ENCODE results near the gene MYH10.

Gene MYH10

DNA sequence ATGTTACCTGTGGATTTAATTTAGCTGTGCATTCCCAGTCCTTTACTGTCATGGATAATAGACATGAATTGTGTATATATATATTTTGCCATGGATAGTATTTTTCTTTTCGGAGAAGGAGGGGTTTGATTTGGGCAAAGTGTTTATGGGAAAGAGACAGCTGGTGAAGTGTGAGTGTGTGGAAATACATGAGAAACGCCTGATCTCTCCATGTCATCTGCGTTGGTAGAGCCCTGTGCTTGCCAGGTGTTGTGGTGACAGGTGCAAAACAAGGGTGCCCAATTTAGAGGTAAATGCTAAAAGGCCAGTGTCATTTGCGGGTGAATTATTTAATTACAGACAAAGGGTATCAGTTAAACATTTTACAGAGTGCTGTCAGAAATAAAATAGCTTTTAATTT is 171.4 kb downstream of the MYH10 start:
- H3K9me3 ChIP-seq (ENCODE audit: control insufficient read depth, insufficient read depth, low read depth, low read length), result no peaks in the 10 kb centered on the region
- ChIA-PET POLR2A (no interaction called here), CTCF (interaction anchor here (0.7 to 1.3 kb wide), 4 partner anchors 9 to 365 kb away, joined by 3 to 7 read pairs (median 3); no protein-coding TSS in a partner anchor)
- TF ChIP-seq ZBTB49 (tag by site-specific recombination; IDR thresholded peaks at IDR 0.05; ENCODE audit: low read depth) (no peak), FEZF1 (tag by site-specific recombination; IDR thresholded peaks at IDR 0.05) (no peak), ZNF76 (tag by site-specific recombination; IDR thresholded peaks at IDR 0.05; ENCODE audit: borderline replicate concordance, low read depth) (no peak), ZNF624 (tag by site-specific recombination; IDR thresholded peaks at IDR 0.05) (no peak), ZNF426 (tag by site-specific recombination; IDR thresholded peaks at IDR 0.05) (no peak), ZNF585B (tag by site-specific recombination; IDR thresholded peaks at IDR 0.05) (no peak), ZNF248 (tag by site-specific recombination; IDR thresholded peaks at IDR 0.05) (no peak), GLIS2 (tag by site-specific recombination; IDR thresholded peaks at IDR 0.05) (no peak), ZNF544 (tag by site-specific recombination; IDR thresholded peaks at IDR 0.05) (no peak)
- TF ChIP-seq, protein P1, sequence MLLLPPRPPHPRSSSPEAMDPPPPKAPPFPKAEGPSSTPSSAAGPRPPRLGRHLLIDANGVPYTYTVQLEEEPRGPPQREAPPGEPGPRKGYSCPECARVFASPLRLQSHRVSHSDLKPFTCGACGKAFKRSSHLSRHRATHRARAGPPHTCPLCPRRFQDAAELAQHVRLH (tag by site-specific recombination; IDR thresholded peaks at IDR 0.05), result no peak
- TF ChIP-seq, protein P2, sequence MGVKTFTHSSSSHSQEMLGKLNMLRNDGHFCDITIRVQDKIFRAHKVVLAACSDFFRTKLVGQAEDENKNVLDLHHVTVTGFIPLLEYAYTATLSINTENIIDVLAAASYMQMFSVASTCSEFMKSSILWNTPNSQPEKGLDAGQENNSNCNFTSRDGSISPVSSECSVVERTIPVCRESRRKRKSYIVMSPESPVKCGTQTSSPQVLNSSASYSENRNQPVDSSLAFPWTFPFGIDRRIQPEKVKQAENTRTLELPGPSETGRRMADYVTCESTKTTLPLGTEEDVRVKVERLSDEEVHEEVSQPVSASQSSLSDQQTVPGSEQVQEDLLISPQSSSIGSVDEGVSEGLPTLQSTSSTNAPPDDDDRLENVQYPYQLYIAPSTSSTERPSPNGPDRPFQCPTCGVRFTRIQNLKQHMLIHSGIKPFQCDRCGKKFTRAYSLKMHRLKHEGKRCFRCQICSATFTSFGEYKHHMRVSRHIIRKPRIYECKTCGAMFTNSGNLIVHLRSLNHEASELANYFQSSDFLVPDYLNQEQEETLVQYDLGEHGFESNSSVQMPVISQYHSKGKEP (tag by site-specific recombination; IDR thresholded peaks at IDR 0.05), result no peak
- no peak overlapping the region for H3K27ac ChIP-seq (ENCODE audit: extremely low read depth, low read depth, low read length)
- no peak overlapping the region for H3K4me3 ChIP-seq (ENCODE audit: low read depth, low read length)
- H3K36me3 ChIP-seq (ENCODE audit: control insufficient read depth in 2 of 2, insufficient read depth in 1 of 2, low read length in 2 of 2), result peaks cover 73 to 96% of the 10 kb centered on the region in 2 experiments
- H3K4me1 ChIP-seq (ENCODE audit: control insufficient read depth, insufficient read depth, low read length), result no peaks in the 10 kb centered on the region

DNA sequence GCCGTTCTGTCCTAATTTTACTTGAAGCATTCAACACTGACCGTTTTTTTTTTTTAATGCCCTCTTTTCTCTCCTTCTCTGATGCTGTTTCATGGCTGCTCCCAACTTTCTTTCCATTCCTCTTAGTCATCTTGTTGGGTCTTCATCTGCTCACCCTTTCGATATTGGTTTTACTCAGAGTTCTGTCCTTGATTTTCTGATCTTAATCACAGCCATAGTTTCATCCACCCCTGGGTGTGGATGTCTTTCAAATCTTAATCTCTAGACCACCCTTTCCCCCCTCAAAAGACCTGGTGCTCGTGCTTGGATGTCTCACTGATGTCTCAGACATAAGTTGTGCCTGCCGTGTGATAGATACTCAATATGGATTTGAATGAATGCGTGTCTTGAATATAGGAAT is 172.4 kb downstream of the MYH10 start:
- H3K36me3 ChIP-seq (ENCODE audit: control insufficient read depth in 2 of 2, insufficient read depth in 1 of 2, low read length in 2 of 2), result peaks cover 79 to 90% of the 10 kb centered on the region in 2 experiments
- H3K27ac ChIP-seq (ENCODE audit: extremely low read depth, low read depth, low read length), result no peak overlapping the region
- H3K4me3 ChIP-seq (ENCODE audit: low read depth, low read length), result no peak overlapping the region
- no peaks in the 10 kb centered on the region for H3K4me1 ChIP-seq (ENCODE audit: control insufficient read depth, insufficient read depth, low read length)
- no peaks in the 10 kb centered on the region for H3K9me3 ChIP-seq (ENCODE audit: control insufficient read depth, insufficient read depth, low read depth, low read length)
- ChIA-PET POLR2A (no interaction called here), CTCF (interaction anchor here (1.2 kb wide), 1 partner anchor 19 kb away, joined by 3 read pairs; no protein-coding TSS in a partner anchor)
- TF ChIP-seq ZNF292 (tag by site-specific recombination; IDR thresholded peaks at IDR 0.05; ENCODE audit: borderline replicate concordance, low read depth) (no peak), MYNN (tag by site-specific recombination; IDR thresholded peaks at IDR 0.05; ENCODE audit: borderline replicate concordance) (no peak), ZNF585B (tag by site-specific recombination; IDR thresholded peaks at IDR 0.05) (no peak), ZNF513 (tag by site-specific recombination; IDR thresholded peaks at IDR 0.05) (no peak), ZNF707 (tag by site-specific recombination; IDR thresholded peaks at IDR 0.05) (no peak), ZNF354C (tag by site-specific recombination; IDR thresholded peaks at IDR 0.05; ENCODE audit: borderline replicate concordance, low read depth) (no peak), ZNF362 (tag by site-specific recombination; IDR thresholded peaks at IDR 0.05) (no peak), ZNF350 (tag by site-specific recombination; IDR thresholded peaks at IDR 0.05) (no peak), ZFP37 (tag by site-specific recombination; IDR thresholded peaks at IDR 0.05) (no peak), GLI2 (tag by site-specific recombination; IDR thresholded peaks at IDR 0.05; ENCODE audit: borderline replicate concordance, low read depth) (no peak), ZNF311 (tag by site-specific recombination; IDR thresholded peaks at IDR 0.05; ENCODE audit: borderline replicate concordance) (no peak), ZNF2 (tag by site-specific recombination; IDR thresholded peaks at IDR 0.05) (no peak)
- TF ChIP-seq, protein P3, sequence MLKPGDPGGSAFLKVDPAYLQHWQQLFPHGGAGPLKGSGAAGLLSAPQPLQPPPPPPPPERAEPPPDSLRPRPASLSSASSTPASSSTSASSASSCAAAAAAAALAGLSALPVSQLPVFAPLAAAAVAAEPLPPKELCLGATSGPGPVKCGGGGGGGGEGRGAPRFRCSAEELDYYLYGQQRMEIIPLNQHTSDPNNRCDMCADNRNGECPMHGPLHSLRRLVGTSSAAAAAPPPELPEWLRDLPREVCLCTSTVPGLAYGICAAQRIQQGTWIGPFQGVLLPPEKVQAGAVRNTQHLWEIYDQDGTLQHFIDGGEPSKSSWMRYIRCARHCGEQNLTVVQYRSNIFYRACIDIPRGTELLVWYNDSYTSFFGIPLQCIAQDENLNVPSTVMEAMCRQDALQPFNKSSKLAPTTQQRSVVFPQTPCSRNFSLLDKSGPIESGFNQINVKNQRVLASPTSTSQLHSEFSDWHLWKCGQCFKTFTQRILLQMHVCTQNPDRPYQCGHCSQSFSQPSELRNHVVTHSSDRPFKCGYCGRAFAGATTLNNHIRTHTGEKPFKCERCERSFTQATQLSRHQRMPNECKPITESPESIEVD (tag by site-specific recombination; IDR thresholded peaks at IDR 0.05), result no peak
- TF ChIP-seq, protein P4, sequence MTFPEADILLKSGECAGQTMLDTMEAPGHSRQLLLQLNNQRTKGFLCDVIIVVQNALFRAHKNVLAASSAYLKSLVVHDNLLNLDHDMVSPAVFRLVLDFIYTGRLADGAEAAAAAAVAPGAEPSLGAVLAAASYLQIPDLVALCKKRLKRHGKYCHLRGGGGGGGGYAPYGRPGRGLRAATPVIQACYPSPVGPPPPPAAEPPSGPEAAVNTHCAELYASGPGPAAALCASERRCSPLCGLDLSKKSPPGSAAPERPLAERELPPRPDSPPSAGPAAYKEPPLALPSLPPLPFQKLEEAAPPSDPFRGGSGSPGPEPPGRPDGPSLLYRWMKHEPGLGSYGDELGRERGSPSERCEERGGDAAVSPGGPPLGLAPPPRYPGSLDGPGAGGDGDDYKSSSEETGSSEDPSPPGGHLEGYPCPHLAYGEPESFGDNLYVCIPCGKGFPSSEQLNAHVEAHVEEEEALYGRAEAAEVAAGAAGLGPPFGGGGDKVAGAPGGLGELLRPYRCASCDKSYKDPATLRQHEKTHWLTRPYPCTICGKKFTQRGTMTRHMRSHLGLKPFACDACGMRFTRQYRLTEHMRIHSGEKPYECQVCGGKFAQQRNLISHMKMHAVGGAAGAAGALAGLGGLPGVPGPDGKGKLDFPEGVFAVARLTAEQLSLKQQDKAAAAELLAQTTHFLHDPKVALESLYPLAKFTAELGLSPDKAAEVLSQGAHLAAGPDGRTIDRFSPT (tag by site-specific recombination; IDR thresholded peaks at IDR 0.05), result no peak
